ENCODE results near the gene TTBK1.

DNA sequence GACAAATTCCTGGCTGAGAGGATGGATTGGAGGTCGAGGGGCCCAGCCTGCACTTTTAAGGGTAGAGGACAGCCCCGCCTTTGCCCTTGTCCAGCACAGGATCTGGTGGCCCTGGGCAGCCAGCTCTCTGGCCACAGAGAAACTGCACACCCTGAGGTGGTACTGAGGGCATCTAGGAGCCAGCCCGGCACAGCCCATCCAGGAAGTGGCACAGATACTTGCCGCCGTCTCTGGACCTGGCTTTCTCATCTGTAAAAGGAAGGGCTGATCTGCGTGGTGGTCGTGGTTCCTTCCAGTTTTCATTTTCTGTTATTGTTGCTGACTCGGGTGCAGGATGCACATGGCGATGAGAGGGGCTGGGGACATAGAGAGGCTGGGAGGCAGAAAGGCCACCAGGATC is 38.8 kb downstream of the TTBK1 start:
- TF ChIP-seq, protein P1, sequence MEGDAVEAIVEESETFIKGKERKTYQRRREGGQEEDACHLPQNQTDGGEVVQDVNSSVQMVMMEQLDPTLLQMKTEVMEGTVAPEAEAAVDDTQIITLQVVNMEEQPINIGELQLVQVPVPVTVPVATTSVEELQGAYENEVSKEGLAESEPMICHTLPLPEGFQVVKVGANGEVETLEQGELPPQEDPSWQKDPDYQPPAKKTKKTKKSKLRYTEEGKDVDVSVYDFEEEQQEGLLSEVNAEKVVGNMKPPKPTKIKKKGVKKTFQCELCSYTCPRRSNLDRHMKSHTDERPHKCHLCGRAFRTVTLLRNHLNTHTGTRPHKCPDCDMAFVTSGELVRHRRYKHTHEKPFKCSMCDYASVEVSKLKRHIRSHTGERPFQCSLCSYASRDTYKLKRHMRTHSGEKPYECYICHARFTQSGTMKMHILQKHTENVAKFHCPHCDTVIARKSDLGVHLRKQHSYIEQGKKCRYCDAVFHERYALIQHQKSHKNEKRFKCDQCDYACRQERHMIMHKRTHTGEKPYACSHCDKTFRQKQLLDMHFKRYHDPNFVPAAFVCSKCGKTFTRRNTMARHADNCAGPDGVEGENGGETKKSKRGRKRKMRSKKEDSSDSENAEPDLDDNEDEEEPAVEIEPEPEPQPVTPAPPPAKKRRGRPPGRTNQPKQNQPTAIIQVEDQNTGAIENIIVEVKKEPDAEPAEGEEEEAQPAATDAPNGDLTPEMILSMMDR (IDR thresholded peaks at IDR 0.05): no peak
- TF ChIP-seq POLR2A (IDR thresholded peaks at IDR 0.05): no peak
